Gastrocnemius medialis (tissue), 4 donors: ENCODE results near the gene DPF1. TPM values are rescaled to one million over a fixed set of nuclear protein-coding genes. Genes with fewer than 3 reads are reported as not detected.

Source experiments
- ATAC-seq, 2 donors: fragments of 150-250 bp; one replicate each; pipeline ENCODE4 v1.9.1; 2016
- DNase-seq, 2 donors: peaks; one replicate each; pipeline ENCODE4 v3.0.0-alpha.2; 2019
- H3K27ac ChIP-seq, 4 donors: fragments of 200-600 bp; sonication (generic); 1 replicate in 1 of 4; 2 replicates in 3 of 4; pipeline ENCODE4 v1.5.1; 2016 to 2018; ENCODE audit warnings: mild to moderate bottlenecking in 2 of 4, moderate library complexity in 1 of 4
- H3K27me3 ChIP-seq, 3 donors: fragments of 200-600 bp; sonication (generic) in 2 of 3; 1 replicate in 1 of 3; 2 replicates in 2 of 3; pipeline versions ENCODE4 v1.5.1 to v1.6.0; 2016 to 2019; ENCODE audit warnings: mild to moderate bottlenecking in 1 of 3, moderate library complexity in 1 of 3
- H3K36me3 ChIP-seq, 2 donors: fragments of 200-600 bp; sonication (generic) in 1 of 2; one replicate each; pipeline ENCODE4 v1.5.1; 2017 to 2018
- H3K4me1 ChIP-seq, 2 donors: fragments of 200-600 bp; sonication (generic) in 1 of 2; one replicate each; pipeline ENCODE4 v1.5.1; 2016 to 2017; ENCODE audit warnings: mild to moderate bottlenecking in 2 of 2
- H3K4me3 ChIP-seq, 4 donors: fragments of 200-600 bp; sonication (generic) in 3 of 4; 1 replicate in 1 of 4; 2 replicates in 3 of 4; pipeline ENCODE4 v1.5.1; 2016 to 2019; ENCODE audit warnings: mild to moderate bottlenecking in 2 of 4
- H3K9me3 ChIP-seq, 3 donors: fragments of 200-600 bp; sonication (generic) in 2 of 3; 1 replicate in 1 of 3; 2 replicates in 2 of 3; pipeline ENCODE4 v1.5.1; 2016 to 2019
- POLR2A ChIP-seq, 2 donors: fragments of 450-650 bp; IDR thresholded peaks; one replicate each; pipeline ENCODE4 v1.6.1; 2017; ENCODE audit warnings: antibody characterized with exemption in 2 of 2, mild to moderate bottlenecking in 2 of 2, moderate library complexity in 2 of 2
- in situ Hi-C, 4 donors: fragments of 200-750 bp; cut with MboI; loops; one replicate each; pipeline versions ENCODE4 v1.15.0 to v1.8.0; 2017; ENCODE audit warnings: low sequenced_read_pairs in 4 of 4
- intact Hi-C: fragments of 100-400 bp; cut with DNase I; formaldehyde crosslinking; loops from one replicate; pipeline ENCODE4 v1.15.1; 2023; ENCODE audit warnings: low total_unique reads
- total RNA-seq, 4 donors: library from RNA; depleted of rRNA; stranded (reverse); fragments of >200 nt; gene quantifications; one replicate each; pipeline versions ENCODE4 v1.1.0 to v1.2.3, GENCODE V29; 2016
- TF ChIP-seq, protein P1 (sequence below), 5 experiments: fragments of 450-650 bp in 3 of 5; fragments of 200-600 bp in 2 of 5; sonication (generic) in 2 of 5; IDR thresholded peaks in 4 of 5; conservative IDR thresholded peaks in 1 of 5; 1 replicate in 4 of 5; 2 replicates in 1 of 5; pipeline ENCODE4 v1.5.1; 2016 to 2019; ENCODE audit warnings: antibody characterized with exemption in 5 of 5, mild to moderate bottlenecking in 3 of 5, moderate library complexity in 3 of 5

The DPF1 gene
- total RNA-seq, 4 donors from 2014 or later = not detected

DNA sequence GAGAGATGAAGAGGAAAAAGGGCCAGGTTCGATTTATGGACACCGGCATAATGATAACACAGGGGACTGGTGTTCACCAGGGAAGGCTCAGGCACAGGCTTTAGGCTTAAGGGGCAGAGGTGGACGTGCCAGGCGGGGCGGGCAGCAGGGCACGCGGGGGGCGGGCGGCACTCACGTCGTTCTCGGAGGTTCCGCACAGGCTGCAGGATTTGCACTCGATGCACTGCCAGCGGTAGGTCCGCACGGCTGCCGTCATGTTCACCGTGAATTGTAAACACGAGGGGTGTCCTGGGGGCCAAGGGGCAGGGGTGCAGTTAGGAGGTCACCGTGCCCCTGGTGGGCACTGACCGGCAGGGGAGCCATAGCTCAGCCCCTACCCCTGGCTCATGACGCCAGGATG lies 10.6 kb downstream of the DPF1 start:
- intact Hi-C loops = no loop called here
- no peaks in the 10 kb centered on the region for H3K36me3 ChIP-seq
- DNase-seq (no peak), ATAC-seq (no peak)
- H3K27ac ChIP-seq = no peak overlapping the region
- TF ChIP-seq, protein P1, sequence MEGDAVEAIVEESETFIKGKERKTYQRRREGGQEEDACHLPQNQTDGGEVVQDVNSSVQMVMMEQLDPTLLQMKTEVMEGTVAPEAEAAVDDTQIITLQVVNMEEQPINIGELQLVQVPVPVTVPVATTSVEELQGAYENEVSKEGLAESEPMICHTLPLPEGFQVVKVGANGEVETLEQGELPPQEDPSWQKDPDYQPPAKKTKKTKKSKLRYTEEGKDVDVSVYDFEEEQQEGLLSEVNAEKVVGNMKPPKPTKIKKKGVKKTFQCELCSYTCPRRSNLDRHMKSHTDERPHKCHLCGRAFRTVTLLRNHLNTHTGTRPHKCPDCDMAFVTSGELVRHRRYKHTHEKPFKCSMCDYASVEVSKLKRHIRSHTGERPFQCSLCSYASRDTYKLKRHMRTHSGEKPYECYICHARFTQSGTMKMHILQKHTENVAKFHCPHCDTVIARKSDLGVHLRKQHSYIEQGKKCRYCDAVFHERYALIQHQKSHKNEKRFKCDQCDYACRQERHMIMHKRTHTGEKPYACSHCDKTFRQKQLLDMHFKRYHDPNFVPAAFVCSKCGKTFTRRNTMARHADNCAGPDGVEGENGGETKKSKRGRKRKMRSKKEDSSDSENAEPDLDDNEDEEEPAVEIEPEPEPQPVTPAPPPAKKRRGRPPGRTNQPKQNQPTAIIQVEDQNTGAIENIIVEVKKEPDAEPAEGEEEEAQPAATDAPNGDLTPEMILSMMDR (IDR thresholded peaks at IDR 0.05 in 4 of 5, conservative IDR thresholded peaks at IDR 0.05 in 1 of 5) = no peak
- H3K4me3 ChIP-seq = no peak overlapping the region
- H3K9me3 ChIP-seq = no peaks in the 10 kb centered on the region
- peaks cover 7 to 12% of the 10 kb centered on the region in 2 donors for H3K4me1 ChIP-seq
- H3K27me3 ChIP-seq = peaks cover 13 to 55% (median 49%) of the 10 kb centered on the region in 3 donors
- in situ Hi-C loops = no loop called here

DNA sequence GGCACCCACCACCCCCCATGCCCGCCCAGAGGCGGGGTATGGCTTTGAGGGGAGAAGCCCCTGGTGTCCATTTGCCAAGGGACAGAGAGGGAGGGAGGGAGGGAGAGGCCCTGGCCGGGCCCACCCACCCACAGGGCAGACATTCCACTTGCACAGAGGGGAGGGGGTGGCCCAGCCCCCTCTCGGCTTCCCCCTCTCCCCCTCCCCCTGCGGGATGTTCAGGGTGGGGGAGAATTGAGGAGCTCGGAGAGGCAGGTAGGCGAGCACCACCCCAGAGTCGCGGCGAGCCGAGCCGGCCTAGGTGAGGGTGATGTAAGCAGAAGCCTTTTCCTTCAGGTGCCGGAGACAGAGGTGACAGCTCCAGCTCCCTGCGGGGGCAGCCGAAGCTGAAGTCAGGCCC lies 12.3 kb downstream of the DPF1 start:
- Histone ChIP-seq H3K4me1 (peaks cover 7 to 12% of the 10 kb centered on the region in 2 donors), H3K9me3 (no peaks in the 10 kb centered on the region), H3K27me3 (peaks cover 13 to 55% (median 49%) of the 10 kb centered on the region in 3 donors), H3K27ac (no peak overlapping the region), H3K4me3 (no peak overlapping the region), H3K36me3 (peaks cover 0 to 3% of the 10 kb centered on the region in 2 donors)
- intact Hi-C loops = no loop called here
- in situ Hi-C loops = no loop called here
- DNase-seq (no peak), ATAC-seq (no peak)
- TF ChIP-seq, protein P1 (IDR thresholded peaks at IDR 0.05 in 4 of 5, conservative IDR thresholded peaks at IDR 0.05 in 1 of 5) = no peak
- TF ChIP-seq POLR2A (IDR thresholded peaks at IDR 0.05) = no peak

DNA sequence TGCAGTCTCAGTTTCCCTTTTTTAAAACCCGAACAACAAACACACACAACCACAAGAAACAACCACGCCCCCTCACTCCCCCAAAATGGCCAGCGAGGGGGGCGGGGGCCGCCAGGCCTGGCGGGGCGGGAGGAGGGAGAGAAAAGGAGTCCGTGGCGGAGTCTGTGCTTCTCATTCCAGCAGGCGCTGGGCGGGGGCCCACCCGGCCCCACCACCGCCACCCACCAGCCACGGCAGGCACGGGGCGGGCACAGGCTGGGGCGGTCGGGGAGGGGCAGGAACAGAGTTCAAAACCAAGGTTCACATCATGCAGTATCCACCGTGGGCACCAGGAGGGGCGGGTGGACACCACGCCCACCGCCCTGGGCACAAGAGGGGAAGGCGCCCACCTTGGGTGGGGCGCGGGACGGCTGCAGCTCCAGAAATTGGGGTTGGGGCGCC lies 12.9 kb downstream of the DPF1 start:
- Histone ChIP-seq H3K27me3 (peaks cover 13 to 55% (median 49%) of the 10 kb centered on the region in 3 donors), H3K4me3 (peak overlapping the region in 1 of 4 donors; percentile 31), H3K36me3 (peaks cover 0 to 9% of the 10 kb centered on the region in 2 donors), H3K9me3 (no peaks in the 10 kb centered on the region), H3K4me1 (peaks cover 7 to 12% of the 10 kb centered on the region in 2 donors), H3K27ac (peak overlapping the region in 1 of 4 donors; percentile 74)
- DNase-seq = no peak
- intact Hi-C loops = no loop called here
- TF ChIP-seq, protein P1 (IDR thresholded peaks at IDR 0.05 in 4 of 5, conservative IDR thresholded peaks at IDR 0.05 in 1 of 5) = no peak
- no peak for TF ChIP-seq POLR2A (IDR thresholded peaks at IDR 0.05)
- no peak for ATAC-seq
- in situ Hi-C loops = no loop called here

DNA sequence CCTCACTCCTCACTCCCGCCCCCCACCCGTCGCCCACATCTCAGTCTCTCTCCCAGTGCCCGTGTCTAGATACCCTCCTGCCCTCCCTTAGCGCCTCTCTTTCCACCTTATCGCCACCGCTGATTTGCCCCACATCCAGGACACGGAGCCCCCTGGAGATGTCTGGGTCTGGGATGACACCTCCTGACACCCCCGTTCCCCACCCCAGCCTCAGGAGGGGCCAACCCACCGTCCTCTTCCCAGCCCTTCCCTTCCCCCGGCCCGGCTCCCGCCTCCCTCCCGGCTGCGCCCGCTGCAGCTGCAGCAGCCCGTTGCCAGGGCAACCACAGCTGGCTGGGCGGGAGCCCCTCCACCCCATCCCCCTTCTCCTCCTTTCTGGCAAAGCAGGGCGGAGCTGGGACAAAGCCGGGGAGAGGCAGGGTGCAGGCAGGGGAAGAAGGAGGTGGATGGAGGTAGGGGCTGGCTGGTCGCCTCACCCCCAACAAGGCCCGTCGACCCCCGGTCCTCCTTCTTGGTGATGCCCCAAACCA lies 13.5 kb downstream of the DPF1 start:
- TF ChIP-seq, protein P1 (IDR thresholded peaks at IDR 0.05 in 4 of 5, conservative IDR thresholded peaks at IDR 0.05 in 1 of 5) = no peak
- TF ChIP-seq POLR2A (IDR thresholded peaks at IDR 0.05) = peak in 1 of 2 donors; percentile 27
- Histone ChIP-seq H3K4me1 (peaks cover 7 to 12% of the 10 kb centered on the region in 2 donors), H3K27ac (peak overlapping the region; percentile 36 to 77 (median 74)), H3K9me3 (no peaks in the 10 kb centered on the region), H3K27me3 (peaks cover 9 to 52% (median 49%) of the 10 kb centered on the region in 3 donors), H3K4me3 (peak overlapping the region in 2 of 4 donors; percentile 31 to 39), H3K36me3 (peaks cover 0 to 16% of the 10 kb centered on the region in 2 donors)
- in situ Hi-C loops = no loop called here
- ATAC-seq (peak; percentile 20 to 36), DNase-seq (peak; percentile 13 to 47)
- intact Hi-C loops = loop anchor here (1.0 kb wide), 1 partner anchor 14 kb away; the partner anchor contains the start of gene DPF1
